Suprapubic skin (tissue), 4 donors: Measurements from ENCODE around the gene HUS1B. TPM values are rescaled to one million over a fixed set of nuclear protein-coding genes. Genes with fewer than 3 reads are reported as not detected.

ENCODE experiments used
- DNase-seq, 2 donors: peaks; one replicate each; pipeline ENCODE4 v3.0.0-alpha.2; 2019; ENCODE audit warnings: low spot score in 2 of 2
- H3K27ac ChIP-seq: fragments of 200-600 bp; sonication (generic); one replicate; pipeline ENCODE4 v1.5.1; 2019
- H3K27me3 ChIP-seq: fragments of 200-600 bp; sonication (generic); one replicate; pipeline ENCODE4 v1.5.1; 2019
- H3K36me3 ChIP-seq: fragments of 200-600 bp; sonication (generic); one replicate; pipeline ENCODE4 v1.5.1; 2019
- H3K4me1 ChIP-seq: fragments of 200-600 bp; sonication (generic); one replicate; pipeline ENCODE4 v1.5.1; 2019
- H3K4me3 ChIP-seq: fragments of 200-600 bp; sonication (generic); one replicate; pipeline ENCODE4 v1.5.1; 2019; ENCODE audit warnings: mild to moderate bottlenecking
- H3K9me3 ChIP-seq: fragments of 200-600 bp; sonication (generic); one replicate; pipeline ENCODE4 v1.5.1; 2019
- CTCF ChIP-seq, 2 donors: fragments of 200-600 bp in 1 of 2; fragments of 450-650 bp in 1 of 2; sonication (generic) in 1 of 2; IDR thresholded peaks; one replicate each; pipeline ENCODE4 v1.5.1; 2016 to 2019; ENCODE audit warnings: antibody characterized with exemption in 2 of 2, mild to moderate bottlenecking in 1 of 2, moderate library complexity in 1 of 2
- EP300 ChIP-seq: sonication (generic); formaldehyde crosslinking; IDR thresholded peaks from one replicate; pipeline ENCODE4 v1.6.1; 2017; ENCODE audit warnings: antibody characterized with exemption
- POLR2A ChIP-seq, 2 donors: fragments of 450-650 bp; IDR thresholded peaks; one replicate each; pipeline ENCODE4 v1.6.1; 2017; ENCODE audit warnings: antibody characterized with exemption in 2 of 2, mild to moderate bottlenecking in 2 of 2, moderate library complexity in 2 of 2
- POLR2AphosphoS5 ChIP-seq, 3 donors: sonication (generic); formaldehyde crosslinking; IDR thresholded peaks; one replicate each; pipeline ENCODE4 v1.6.1; 2017; ENCODE audit warnings: antibody characterized with exemption in 3 of 3
- WGBS: methylation state at CpG from one replicate; pipeline ENCODE4 v1.1.5; 2018; 5-methylcytosine and 5-hydroxymethylcytosine counted together
- total RNA-seq, 4 donors: library from RNA; depleted of rRNA; stranded (reverse); fragments of >200 nt; gene quantifications; one replicate each; pipeline ENCODE4 v1.1.0, GENCODE V29; 2016

The HUS1B gene
- total RNA-seq, 4 donors from 2014 or later, result 0.68 to 8.8 (median 3.1) TPM

- Histone ChIP-seq H3K27me3 (no peaks in the 10 kb centered on the region), H3K9me3 (no peaks in the 10 kb centered on the region), H3K4me1 (peaks cover 5% of the 10 kb centered on the region), H3K27ac (no peak overlapping the region), H3K36me3 (no peaks in the 10 kb centered on the region), H3K4me3 (peak overlapping the region; percentile 8)
- TF ChIP-seq POLR2A (IDR thresholded peaks at IDR 0.05) (no peak), POLR2AphosphoS5 (IDR thresholded peaks at IDR 0.05) (no peak), EP300 (no peak), CTCF (IDR thresholded peaks at IDR 0.05) (no peak)
- DNase-seq, result no peak
- 45% methylated on average over 15 of the region's 15 CpGs for WGBS
Observed at GRCh38 chr6:683742-684440, 27.0 kb upstream of the HUS1B start.

DNA sequence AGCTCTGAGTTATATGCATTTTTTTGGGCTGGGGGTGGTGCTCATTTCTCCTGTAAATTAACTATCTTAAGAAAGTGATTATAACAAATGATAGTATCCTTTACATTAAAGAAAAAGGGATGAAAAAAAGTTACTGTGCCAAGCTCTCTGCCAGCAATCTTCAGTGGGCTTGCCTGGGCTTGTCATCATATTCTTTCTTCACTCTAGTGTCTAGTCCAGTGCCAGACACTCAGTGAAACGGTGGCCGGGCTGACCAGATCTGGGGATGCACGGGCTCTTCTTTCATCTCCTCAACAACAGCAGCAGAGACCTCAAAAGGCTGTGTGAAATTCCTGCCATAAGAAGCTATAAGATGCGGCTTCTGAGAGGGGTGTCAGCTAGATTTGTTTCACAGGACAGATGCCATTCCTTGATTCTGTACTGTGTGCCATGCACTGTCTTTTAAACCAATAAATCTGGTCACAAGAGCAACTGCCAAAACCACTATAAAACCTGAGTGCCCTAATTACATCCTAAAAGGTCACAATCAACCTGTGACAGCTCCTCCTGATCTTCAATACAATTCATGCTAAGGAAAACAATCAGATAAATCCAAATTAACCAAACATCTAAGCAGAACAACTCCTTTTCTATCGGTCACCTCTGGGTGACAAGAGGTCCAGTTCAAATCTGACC, 23.9 kb upstream of the HUS1B start:
- Histone ChIP-seq H3K4me1 (peaks cover 5% of the 10 kb centered on the region), H3K4me3 (no peak overlapping the region), H3K9me3 (no peaks in the 10 kb centered on the region), H3K36me3 (no peaks in the 10 kb centered on the region), H3K27me3 (no peaks in the 10 kb centered on the region), H3K27ac (no peak overlapping the region)
- WGBS, result 82% methylated on average over 5 of the region's 5 CpGs
- no peak for TF ChIP-seq EP300
- TF ChIP-seq POLR2AphosphoS5 (IDR thresholded peaks at IDR 0.05), result no peak
- TF ChIP-seq CTCF (IDR thresholded peaks at IDR 0.05), result no peak
- TF ChIP-seq POLR2A (IDR thresholded peaks at IDR 0.05), result no peak
- no peak for DNase-seq

DNA sequence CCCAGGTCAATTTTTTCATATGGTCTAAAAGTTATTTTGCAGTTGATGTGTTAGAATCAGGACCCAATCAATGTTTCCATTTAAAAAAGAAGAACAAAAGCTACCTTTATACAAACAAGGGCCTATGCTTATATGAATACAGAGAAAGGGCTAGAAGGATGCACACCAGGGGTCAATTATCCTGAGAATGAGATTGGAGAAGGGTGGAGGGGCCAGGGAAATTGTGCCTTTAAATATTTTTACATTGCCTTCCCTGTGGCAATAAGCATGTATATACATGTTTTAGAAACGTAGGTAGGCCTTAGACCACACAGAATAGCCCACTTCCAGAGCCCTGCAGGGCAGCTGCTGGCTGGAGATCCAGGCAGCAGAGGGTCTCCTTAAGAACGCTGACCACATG, 23.4 kb upstream of the HUS1B start:
- TF ChIP-seq CTCF (IDR thresholded peaks at IDR 0.05) (no peak), POLR2A (IDR thresholded peaks at IDR 0.05) (no peak)
- Histone ChIP-seq H3K27ac (no peak overlapping the region), H3K27me3 (no peaks in the 10 kb centered on the region), H3K4me1 (peaks cover 5% of the 10 kb centered on the region), H3K9me3 (no peaks in the 10 kb centered on the region), H3K4me3 (no peak overlapping the region), H3K36me3 (no peaks in the 10 kb centered on the region)
- 63% methylated on average over 2 of the region's 2 CpGs for WGBS
- DNase-seq, result no peak

DNA sequence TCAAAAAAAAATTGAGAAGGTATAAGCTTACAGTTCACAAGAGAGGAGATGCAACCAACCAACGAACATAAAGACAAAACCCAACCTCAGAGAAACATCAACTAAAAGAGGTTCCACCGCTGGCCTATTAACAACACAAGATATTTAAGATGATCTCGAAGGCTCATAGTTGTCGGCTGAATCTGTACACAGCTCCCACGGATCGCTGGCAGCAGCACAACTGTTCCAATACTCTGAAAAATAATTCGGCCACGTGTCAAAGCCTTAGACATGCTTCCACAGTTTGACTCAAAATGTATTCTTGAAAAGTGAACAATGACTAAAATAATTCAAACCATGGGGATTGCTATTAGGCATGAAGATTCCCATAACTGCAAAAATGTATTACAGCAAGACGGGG, 22.4 kb upstream of the HUS1B start:
- H3K27me3 ChIP-seq, result no peaks in the 10 kb centered on the region
- 87% methylated on average over 9 of the region's 9 CpGs for WGBS
- no peak overlapping the region for H3K4me3 ChIP-seq
- no peak overlapping the region for H3K27ac ChIP-seq
- no peaks in the 10 kb centered on the region for H3K9me3 ChIP-seq
- TF ChIP-seq EP300 (no peak), POLR2A (IDR thresholded peaks at IDR 0.05) (no peak), POLR2AphosphoS5 (IDR thresholded peaks at IDR 0.05) (no peak), CTCF (IDR thresholded peaks at IDR 0.05) (no peak)
- H3K4me1 ChIP-seq, result peaks cover 5% of the 10 kb centered on the region
- no peaks in the 10 kb centered on the region for H3K36me3 ChIP-seq
- DNase-seq, result no peak

DNA sequence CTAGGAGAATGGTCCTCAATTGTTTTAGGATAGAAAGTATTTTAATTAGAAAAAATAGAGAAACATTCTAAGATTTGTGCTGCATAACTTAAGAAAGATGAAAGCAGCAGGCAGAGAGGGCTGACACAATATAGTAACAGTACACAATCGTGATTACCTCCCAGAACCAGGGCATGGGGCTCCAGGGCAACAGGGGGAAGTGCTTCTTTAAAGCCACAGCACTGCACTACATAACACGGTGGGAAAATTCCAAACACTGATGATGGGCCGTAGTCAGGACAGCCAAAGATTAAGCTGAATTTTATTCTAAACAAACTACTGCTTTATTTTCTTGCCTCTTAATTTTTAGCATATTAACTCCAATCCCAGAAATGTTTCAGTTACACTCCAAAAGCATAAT, 21.6 kb upstream of the HUS1B start:
- no peak for DNase-seq
- H3K27me3 ChIP-seq, result no peaks in the 10 kb centered on the region
- peaks cover 5% of the 10 kb centered on the region for H3K4me1 ChIP-seq
- no peaks in the 10 kb centered on the region for H3K36me3 ChIP-seq
- H3K9me3 ChIP-seq, result no peaks in the 10 kb centered on the region
- WGBS, result 76% methylated on average over 3 of the region's 3 CpGs
- no peak overlapping the region for H3K27ac ChIP-seq
- no peak overlapping the region for H3K4me3 ChIP-seq
- TF ChIP-seq POLR2AphosphoS5 (IDR thresholded peaks at IDR 0.05), result no peak
- TF ChIP-seq EP300, result no peak
- TF ChIP-seq CTCF (IDR thresholded peaks at IDR 0.05), result no peak
- no peak for TF ChIP-seq POLR2A (IDR thresholded peaks at IDR 0.05)
